Measurements from ENCODE around the gene TRAPPC10. TPM values are rescaled to one million over a fixed set of nuclear protein-coding genes. Genes with fewer than 3 reads are reported as not detected.

The TRAPPC10 gene
- total and polyA plus RNA-seq, 2 experiments from 2014 or later = 9.9 to 21.0 TPM

- H3K4me2 ChIP-seq (ENCODE audit: unreplicated experiment) = no peak overlapping the region
- no peaks in the 10 kb centered on the region for H3K9me3 ChIP-seq (ENCODE audit: low read depth)
- no peaks in the 10 kb centered on the region for H3K27me3 ChIP-seq (replicated peaks; ENCODE audit: insufficient read depth)
- H3K9me2 ChIP-seq (ENCODE audit: insufficient read depth) = no peaks in the 10 kb centered on the region
- H3K4me3 ChIP-seq = no peak overlapping the region
- H4K20me1 ChIP-seq (ENCODE audit: insufficient read depth) = no peaks in the 10 kb centered on the region
- H3K4me1 ChIP-seq (ENCODE audit: insufficient read depth) = no peaks in the 10 kb centered on the region
- H2AFZ ChIP-seq = no peak overlapping the region
- no peak for TF ChIP-seq EZH2phosphoT487 (IDR thresholded peaks at IDR 0.05; ENCODE audit: insufficient read depth, low read depth)
- TF ChIP-seq EZH2 (IDR thresholded peaks at IDR 0.05; ENCODE audit: insufficient read depth, poor library complexity, severe bottlenecking) = no peak
- in situ Hi-C loops (cut with MboI) = loop anchor here (25.0 kb wide), 1 partner anchor 525 kb away; the partner anchor contains the start of genes KRTAP10-5 and KRTAP10-6
- H3K27ac ChIP-seq = no peak overlapping the region
- H3K79me2 ChIP-seq (ENCODE audit: insufficient read depth) = peaks cover 55% of the 10 kb centered on the region
- DNase-seq = no peak
- H3F3A ChIP-seq (ENCODE audit: insufficient read depth) = no peaks in the 10 kb centered on the region
- no peak overlapping the region for H3K9ac ChIP-seq
- H3K36me3 ChIP-seq (ENCODE audit: low read depth) = peaks cover 15% of the 10 kb centered on the region; the same call in 1 of the 2 replicates
- 83 to 89% methylated on average over 7 of the region's 7 CpGs for WGBS, 2 experiments (ENCODE audit: low coverage in 1 of 2, low lambda C conversion rate in 2 of 2, missing lambda C conversion rate in 2 of 2)
These were observed 50.3 kb downstream of the TRAPPC10 start for GRCh38 chr21:44062380-44062779.

GRCh38 chr21:44063151-44063912 lies 51.2 kb downstream of the TRAPPC10 start:
- in situ Hi-C loops (cut with MboI) = loop anchor here (25.0 kb wide), 1 partner anchor 524 kb away; the partner anchor contains the start of genes KRTAP10-5 and KRTAP10-6
- Histone ChIP-seq H3F3A (ENCODE audit: insufficient read depth) (no peaks in the 10 kb centered on the region), H3K36me3 (ENCODE audit: low read depth) (peaks cover 11% of the 10 kb centered on the region; the same call in 1 of the 2 replicates), H3K9ac (no peak overlapping the region), H3K4me2 (ENCODE audit: unreplicated experiment) (no peak overlapping the region), H3K27ac (no peak overlapping the region), H3K9me3 (ENCODE audit: low read depth) (no peaks in the 10 kb centered on the region), H3K9me2 (ENCODE audit: insufficient read depth) (no peaks in the 10 kb centered on the region), H3K4me1 (ENCODE audit: insufficient read depth) (no peaks in the 10 kb centered on the region), H3K79me2 (ENCODE audit: insufficient read depth) (peaks cover 57% of the 10 kb centered on the region), H3K27me3 (replicated peaks; ENCODE audit: insufficient read depth) (no peaks in the 10 kb centered on the region), H2AFZ (no peak overlapping the region), H4K20me1 (ENCODE audit: insufficient read depth) (no peaks in the 10 kb centered on the region), H3K4me3 (no peak overlapping the region)
- WGBS, 2 experiments (ENCODE audit: low coverage in 1 of 2, low lambda C conversion rate in 2 of 2, missing lambda C conversion rate in 2 of 2) = 96 to 98% methylated on average over 19 of the region's 19 CpGs
- no peak for TF ChIP-seq EZH2phosphoT487 (IDR thresholded peaks at IDR 0.05; ENCODE audit: insufficient read depth, low read depth)
- TF ChIP-seq EZH2 (IDR thresholded peaks at IDR 0.05; ENCODE audit: insufficient read depth, poor library complexity, severe bottlenecking) = no peak
- no peak for DNase-seq

- Histone ChIP-seq H3K9ac (no peak overlapping the region), H3K27ac (no peak overlapping the region), H3K4me3 (no peak overlapping the region), H3K4me1 (ENCODE audit: insufficient read depth) (no peaks in the 10 kb centered on the region), H3K4me2 (ENCODE audit: unreplicated experiment) (no peak overlapping the region), H3K36me3 (ENCODE audit: low read depth) (peaks cover 11% of the 10 kb centered on the region; the same call in 1 of the 2 replicates), H3K9me2 (ENCODE audit: insufficient read depth) (no peaks in the 10 kb centered on the region), H4K20me1 (ENCODE audit: insufficient read depth) (no peaks in the 10 kb centered on the region), H3K27me3 (replicated peaks; ENCODE audit: insufficient read depth) (no peaks in the 10 kb centered on the region), H2AFZ (no peak overlapping the region), H3K9me3 (ENCODE audit: low read depth) (no peaks in the 10 kb centered on the region), H3K79me2 (ENCODE audit: insufficient read depth) (peaks cover 67% of the 10 kb centered on the region), H3F3A (ENCODE audit: insufficient read depth) (no peaks in the 10 kb centered on the region)
- 91 to 92% methylated on average over 13 of the region's 13 CpGs for WGBS, 2 experiments (ENCODE audit: low coverage in 1 of 2, low lambda C conversion rate in 2 of 2, missing lambda C conversion rate in 2 of 2)
- TF ChIP-seq EZH2phosphoT487 (IDR thresholded peaks at IDR 0.05; ENCODE audit: insufficient read depth, low read depth) (no peak), EZH2 (IDR thresholded peaks at IDR 0.05; ENCODE audit: insufficient read depth, poor library complexity, severe bottlenecking) (no peak)
- in situ Hi-C loops (cut with MboI) = loop anchor here (25.0 kb wide), 1 partner anchor 522 kb away; the partner anchor contains the start of genes KRTAP10-5 and KRTAP10-6
- DNase-seq = no peak
These were observed 52.8 kb downstream of the TRAPPC10 start for GRCh38 chr21:44064852-44065403.

- WGBS, 2 experiments (ENCODE audit: low coverage in 1 of 2, low lambda C conversion rate in 2 of 2, missing lambda C conversion rate in 2 of 2) = 93 to 96% methylated on average over 9 of the region's 9 CpGs
- H4K20me1 ChIP-seq (ENCODE audit: insufficient read depth) = no peaks in the 10 kb centered on the region
These were observed 53.3 kb downstream of the TRAPPC10 start for GRCh38 chr21:44065428-44065827.

More at GRCh38 chr21:44065428-44065827, 53.3 kb downstream of the TRAPPC10 start:
- Histone ChIP-seq H3K27me3 (replicated peaks; ENCODE audit: insufficient read depth) (no peaks in the 10 kb centered on the region), H3K9me3 (ENCODE audit: low read depth) (no peaks in the 10 kb centered on the region), H3K4me2 (ENCODE audit: unreplicated experiment) (no peak overlapping the region), H3K4me3 (no peak overlapping the region), H3K9ac (no peak overlapping the region), H3F3A (ENCODE audit: insufficient read depth) (no peaks in the 10 kb centered on the region), H3K9me2 (ENCODE audit: insufficient read depth) (no peaks in the 10 kb centered on the region), H3K27ac (no peak overlapping the region), H3K36me3 (ENCODE audit: low read depth) (peaks cover 11% of the 10 kb centered on the region; the same call in 1 of the 2 replicates), H3K79me2 (ENCODE audit: insufficient read depth) (peaks cover 67% of the 10 kb centered on the region), H2AFZ (no peak overlapping the region), H3K4me1 (ENCODE audit: insufficient read depth) (no peaks in the 10 kb centered on the region)
- in situ Hi-C loops (cut with MboI) = loop anchor here (25.0 kb wide), 1 partner anchor 522 kb away; the partner anchor contains the start of genes KRTAP10-5 and KRTAP10-6
- DNase-seq = no peak
- TF ChIP-seq EZH2phosphoT487 (IDR thresholded peaks at IDR 0.05; ENCODE audit: insufficient read depth, low read depth) (no peak), EZH2 (IDR thresholded peaks at IDR 0.05; ENCODE audit: insufficient read depth, poor library complexity, severe bottlenecking) (no peak)

Data from GM23248 (cell line).